ENCODE data around the gene PPM1G.

DNA sequence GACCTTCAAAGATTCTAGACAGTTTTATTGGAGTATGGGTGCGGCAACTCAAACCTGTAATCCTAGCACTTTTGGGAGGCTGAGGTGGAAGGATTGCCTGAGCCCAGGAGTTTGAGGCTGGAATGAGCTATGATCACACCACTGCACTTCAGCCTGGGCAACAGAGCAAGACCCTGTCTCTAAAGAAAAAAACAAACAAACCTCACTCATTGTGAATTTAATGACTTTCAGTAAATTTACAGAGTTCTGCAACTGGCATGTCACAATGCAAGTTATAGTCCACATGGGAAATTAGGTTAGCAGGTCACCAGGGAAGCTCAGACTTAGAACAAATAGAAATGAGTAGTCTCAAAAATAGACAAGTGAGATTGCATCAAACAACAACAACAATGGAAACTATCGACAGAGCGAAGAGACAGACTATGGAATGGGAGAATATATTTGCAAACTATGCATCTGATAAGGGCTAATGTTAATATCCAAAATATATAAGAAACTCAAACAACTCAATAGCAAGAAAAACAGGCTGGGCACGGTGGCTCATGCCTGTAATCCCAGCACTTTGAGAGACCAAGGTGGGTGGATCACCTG is 12.4 kb upstream of the PPM1G start:
- TF ChIP-seq POLR2A (IDR thresholded peaks at IDR 0.05) (no peak), CTCF (IDR thresholded peaks at IDR 0.05) (no peak)

Measured in ovary (tissue), 3 donors.